Measurements from ENCODE around the gene RYR2. TPM values are rescaled to one million over a fixed set of nuclear protein-coding genes. Genes with fewer than 3 reads are reported as not detected.
A peak's percentile ranks its signal among the peaks of the same experiment; 100 is the strongest.

Gene RYR2
- total RNA-seq, 2 donors from 2014 or later, result 0.05 to 0.39 TPM

DNA sequence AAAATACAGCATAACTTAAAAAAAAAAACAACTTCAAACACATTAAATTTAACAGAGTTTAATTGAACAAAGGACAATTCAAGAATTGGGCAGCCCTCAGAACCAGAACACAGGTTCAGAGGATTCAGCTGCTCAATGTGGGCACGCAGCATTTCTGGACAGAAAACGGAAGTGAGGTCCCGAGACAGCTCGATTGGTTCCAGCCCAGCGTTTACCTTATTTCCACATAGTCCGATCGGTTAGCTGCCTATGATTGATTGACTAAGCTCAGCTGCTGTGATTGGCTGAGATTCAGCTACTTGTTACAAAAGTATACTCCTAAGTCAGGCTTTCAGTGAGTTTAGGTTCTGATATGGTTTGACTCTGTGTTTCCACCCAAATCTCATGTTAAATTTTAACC lies 815.5 kb downstream of the RYR2 start:
- Mint-ChIP-seq H3K27me3 (no peaks in the 10 kb centered on the region), H3K27ac (no peak overlapping the region), H3K36me3 (ENCODE audit: low read depth) (peaks cover 2% of the 10 kb centered on the region), H3K4me1 (no peaks in the 10 kb centered on the region), H3K4me3 (no peak overlapping the region)
- no peak for DNase-seq
- ATAC-seq, result no peak
- no peaks in the 10 kb centered on the region for H3K9me3 ChIP-seq (ENCODE audit: control insufficient read depth, low read length, poor library complexity, severe bottlenecking)

GRCh38 chr1:237858992-237859391 lies 817.0 kb downstream of the RYR2 start:
- Mint-ChIP-seq H3K4me1 (peaks cover 2% of the 10 kb centered on the region), H3K36me3 (ENCODE audit: low read depth) (peaks cover 2% of the 10 kb centered on the region), H3K27me3 (no peaks in the 10 kb centered on the region), H3K4me3 (no peak overlapping the region), H3K27ac (no peak overlapping the region)
- no peak for DNase-seq
- no peak for ATAC-seq
- H3K9me3 ChIP-seq (ENCODE audit: control insufficient read depth, low read length, poor library complexity, severe bottlenecking), result no peaks in the 10 kb centered on the region

GRCh38 chr1:237861944-237862343 lies 820.0 kb downstream of the RYR2 start:
- ATAC-seq (no peak), DNase-seq (no peak)
- peaks cover 3% of the 10 kb centered on the region for H3K36me3 Mint-ChIP-seq (ENCODE audit: low read depth)
- no peak overlapping the region for H3K27ac Mint-ChIP-seq
- H3K4me1 Mint-ChIP-seq, result peaks cover 4% of the 10 kb centered on the region
- H3K27me3 Mint-ChIP-seq, result peaks cover 14% of the 10 kb centered on the region
- no peak overlapping the region for H3K4me3 Mint-ChIP-seq
- H3K9me3 ChIP-seq (ENCODE audit: control insufficient read depth, low read length, poor library complexity, severe bottlenecking), result no peaks in the 10 kb centered on the region

- DNase-seq, result no peak
- Mint-ChIP-seq H3K36me3 (ENCODE audit: low read depth) (peaks cover 3% of the 10 kb centered on the region), H3K4me3 (no peak overlapping the region), H3K27ac (no peak overlapping the region), H3K4me1 (peaks cover 4% of the 10 kb centered on the region), H3K27me3 (peaks cover 14% of the 10 kb centered on the region)
- no peaks in the 10 kb centered on the region for H3K9me3 ChIP-seq (ENCODE audit: control insufficient read depth, low read length, poor library complexity, severe bottlenecking)
- ATAC-seq, result no peak
Observed at GRCh38 chr1:237863234-237863633, 821.2 kb downstream of the RYR2 start.

DNA sequence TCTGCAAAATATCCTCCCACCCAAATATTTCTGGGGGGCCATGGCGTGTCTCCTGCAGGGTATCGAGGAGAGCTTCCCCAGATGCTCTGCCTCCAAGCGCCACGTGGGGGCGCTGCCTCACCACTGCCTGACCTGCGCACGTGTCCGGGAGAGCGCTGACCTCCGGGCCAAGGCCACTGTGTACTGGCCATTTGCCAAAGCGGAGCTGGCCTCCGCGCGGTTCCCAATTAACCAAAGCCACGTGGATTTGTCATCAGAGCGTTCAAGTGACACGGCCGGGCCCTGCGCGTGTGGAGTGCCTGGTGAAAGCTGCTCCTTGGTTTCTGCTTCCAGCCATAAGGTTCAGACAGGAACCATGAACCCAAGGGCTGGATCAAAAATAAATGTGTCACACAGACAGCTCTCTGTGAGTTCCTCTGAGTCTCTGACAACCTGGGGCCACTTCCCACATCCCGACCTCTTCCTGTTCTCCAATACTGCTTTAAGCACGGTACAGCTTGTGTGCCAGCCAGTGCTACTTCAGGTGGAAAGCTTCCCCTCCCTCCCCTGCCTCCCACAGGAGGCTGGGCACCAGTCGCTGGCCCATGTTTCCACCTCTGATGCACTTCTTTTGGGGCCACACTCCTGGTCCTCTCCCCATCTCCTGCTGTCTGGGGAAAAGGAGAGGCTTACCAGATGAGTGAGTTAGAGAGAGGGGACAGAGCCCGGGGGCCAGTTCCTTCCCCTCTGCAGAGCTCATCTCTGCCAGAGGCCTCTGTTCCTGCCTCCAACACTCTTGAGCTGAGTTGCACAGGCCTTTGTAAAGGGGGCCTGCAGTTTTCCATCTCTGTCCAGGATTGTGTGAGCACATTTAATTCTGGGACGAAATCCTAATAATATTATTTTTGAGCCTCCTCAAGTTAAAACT lies 822.6 kb downstream of the RYR2 start:
- peak in 1 of 3 donors; percentile 4 for DNase-seq

DNA sequence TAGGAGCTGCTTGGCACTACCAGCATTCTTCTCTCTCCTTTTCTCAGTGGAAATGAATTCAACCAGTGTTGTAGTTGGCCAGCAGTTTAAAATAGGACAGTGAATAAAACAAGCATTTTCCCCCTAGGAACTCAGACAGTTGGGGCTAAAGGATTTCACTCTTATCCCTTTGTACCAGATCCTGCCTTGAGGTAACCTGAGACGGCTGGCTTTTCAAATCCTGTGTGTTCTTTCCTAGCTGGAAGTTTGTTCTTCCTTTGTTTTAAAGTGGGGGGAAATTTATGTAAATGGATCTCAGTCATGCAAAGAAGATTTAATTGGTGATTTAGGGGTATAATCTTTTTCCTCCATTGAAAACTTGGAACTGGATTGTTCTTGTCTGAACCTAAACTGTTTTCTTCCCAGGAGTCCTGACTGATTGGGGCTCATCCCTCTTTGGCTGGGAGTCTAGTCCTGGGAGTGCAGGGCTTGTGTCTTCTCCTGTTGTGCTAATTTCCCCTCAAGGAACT lies 825.5 kb downstream of the RYR2 start:
- DNase-seq (no peak), ATAC-seq (no peak)
- no peak overlapping the region for H3K4me3 Mint-ChIP-seq
- no peak overlapping the region for H3K27ac Mint-ChIP-seq
- H3K27me3 Mint-ChIP-seq, result peaks cover 30% of the 10 kb centered on the region
- H3K36me3 Mint-ChIP-seq (ENCODE audit: low read depth), result peaks cover 2% of the 10 kb centered on the region
- H3K9me3 ChIP-seq (ENCODE audit: control insufficient read depth, low read length, poor library complexity, severe bottlenecking), result no peaks in the 10 kb centered on the region
- H3K4me1 Mint-ChIP-seq, result peaks cover 4% of the 10 kb centered on the region

More for the DNA sequence above, 822.6 kb downstream of the RYR2 start:
- peaks cover 4% of the 10 kb centered on the region for H3K4me1 Mint-ChIP-seq
- H3K4me3 Mint-ChIP-seq, result no peak overlapping the region
- H3K27me3 Mint-ChIP-seq, result peaks cover 14% of the 10 kb centered on the region
- peak; percentile 45 for ATAC-seq
- no peak overlapping the region for H3K27ac Mint-ChIP-seq
- H3K9me3 ChIP-seq (ENCODE audit: control insufficient read depth, low read length, poor library complexity, severe bottlenecking), result no peaks in the 10 kb centered on the region
- H3K36me3 Mint-ChIP-seq (ENCODE audit: low read depth), result peaks cover 3% of the 10 kb centered on the region

- Mint-ChIP-seq H3K4me1 (peaks cover 2% of the 10 kb centered on the region), H3K27me3 (peaks cover 30% of the 10 kb centered on the region), H3K4me3 (no peak overlapping the region), H3K27ac (no peak overlapping the region), H3K36me3 (ENCODE audit: low read depth) (peaks cover 2% of the 10 kb centered on the region)
- ATAC-seq, result no peak
- DNase-seq, result no peak
- H3K9me3 ChIP-seq (ENCODE audit: control insufficient read depth, low read length, poor library complexity, severe bottlenecking), result no peaks in the 10 kb centered on the region
Observed at GRCh38 chr1:237868817-237869600, 827.0 kb downstream of the RYR2 start.

DNA sequence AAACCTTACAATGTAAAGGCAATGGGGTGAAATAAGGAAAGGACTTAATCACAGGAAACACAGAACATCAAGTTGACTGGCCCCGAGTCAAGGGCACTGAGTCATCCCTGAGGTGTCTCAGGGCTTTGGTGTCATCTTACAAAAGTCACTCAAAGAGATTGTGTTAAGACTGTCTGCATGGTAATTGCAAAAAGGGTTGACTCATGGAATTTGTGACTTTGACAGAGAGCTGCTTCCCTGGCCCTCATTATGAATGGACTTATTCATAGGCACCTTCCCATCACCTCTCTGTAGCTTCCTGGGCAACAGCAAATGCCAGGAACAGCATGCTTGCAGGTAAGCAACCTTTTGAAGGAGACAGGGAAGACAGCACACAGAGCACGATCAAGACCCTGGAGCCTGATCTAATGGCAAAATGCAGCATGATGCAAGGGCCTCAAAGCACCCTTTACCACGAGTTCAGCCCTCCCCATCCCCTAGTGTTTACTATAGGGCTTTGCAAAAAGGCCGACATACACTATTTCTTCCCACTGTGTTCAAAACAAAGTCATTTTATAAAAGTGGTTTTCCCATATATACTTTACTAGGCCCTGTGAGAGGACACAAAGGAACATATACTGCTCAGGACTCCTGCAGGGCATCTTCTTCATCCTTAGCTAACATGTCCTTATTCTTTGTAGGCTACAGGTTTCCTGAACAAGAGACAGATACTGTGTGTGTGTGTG lies 831.7 kb downstream of the RYR2 start:
- Mint-ChIP-seq H3K36me3 (ENCODE audit: low read depth) (no peaks in the 10 kb centered on the region), H3K4me1 (no peaks in the 10 kb centered on the region), H3K27me3 (peaks cover 16% of the 10 kb centered on the region), H3K27ac (no peak overlapping the region), H3K4me3 (no peak overlapping the region)
- ATAC-seq (no peak), DNase-seq (no peak)
- no peaks in the 10 kb centered on the region for H3K9me3 ChIP-seq (ENCODE audit: control insufficient read depth, low read length, poor library complexity, severe bottlenecking)

- H3K9me3 ChIP-seq (ENCODE audit: control insufficient read depth, low read length, poor library complexity, severe bottlenecking), result no peaks in the 10 kb centered on the region
- DNase-seq, result no peak
- Mint-ChIP-seq H3K4me3 (no peak overlapping the region), H3K27ac (no peak overlapping the region), H3K36me3 (ENCODE audit: low read depth) (no peaks in the 10 kb centered on the region), H3K27me3 (peaks cover 15% of the 10 kb centered on the region), H3K4me1 (no peaks in the 10 kb centered on the region)
- ATAC-seq, result no peak
Observed at GRCh38 chr1:237875291-237875690, 833.3 kb downstream of the RYR2 start.

- no peaks in the 10 kb centered on the region for H3K36me3 Mint-ChIP-seq (ENCODE audit: low read depth)
- no peaks in the 10 kb centered on the region for H3K9me3 ChIP-seq (ENCODE audit: control insufficient read depth, low read length, poor library complexity, severe bottlenecking)
- H3K4me3 Mint-ChIP-seq, result no peak overlapping the region
- no peak overlapping the region for H3K27ac Mint-ChIP-seq
- ATAC-seq (no peak), DNase-seq (no peak)
- H3K4me1 Mint-ChIP-seq, result no peaks in the 10 kb centered on the region
- H3K27me3 Mint-ChIP-seq, result no peaks in the 10 kb centered on the region
Observed at GRCh38 chr1:237877631-237878030, 835.6 kb downstream of the RYR2 start.

GRCh38 chr1:237878406-237878805 lies 836.4 kb downstream of the RYR2 start:
- H3K4me3 Mint-ChIP-seq, result no peak overlapping the region
- H3K27ac Mint-ChIP-seq, result no peak overlapping the region
- ATAC-seq (no peak), DNase-seq (no peak)
- H3K27me3 Mint-ChIP-seq, result no peaks in the 10 kb centered on the region
- H3K4me1 Mint-ChIP-seq, result no peaks in the 10 kb centered on the region
- H3K36me3 Mint-ChIP-seq (ENCODE audit: low read depth), result no peaks in the 10 kb centered on the region
- H3K9me3 ChIP-seq (ENCODE audit: control insufficient read depth, low read length, poor library complexity, severe bottlenecking), result no peaks in the 10 kb centered on the region

DNA sequence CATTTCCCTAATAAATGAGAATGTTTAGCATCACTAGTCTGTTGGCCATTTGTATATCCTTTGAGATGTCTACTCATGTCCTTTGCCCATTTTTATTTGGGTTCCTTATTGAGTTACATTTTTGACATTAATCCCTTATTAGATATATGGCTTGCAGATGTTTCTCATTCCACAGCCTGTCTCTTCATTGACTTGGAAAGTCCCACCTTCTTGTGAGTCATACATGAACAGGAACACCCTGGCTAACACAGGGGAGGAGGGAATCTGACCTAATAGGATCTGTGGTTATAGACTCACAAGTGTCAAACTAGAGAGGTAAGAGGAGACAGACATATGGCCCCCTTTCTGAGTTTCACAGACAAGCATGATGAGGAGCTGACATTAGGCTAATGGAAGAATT lies 837.2 kb downstream of the RYR2 start:
- no peaks in the 10 kb centered on the region for H3K4me1 Mint-ChIP-seq
- no peak overlapping the region for H3K4me3 Mint-ChIP-seq
- H3K27me3 Mint-ChIP-seq, result no peaks in the 10 kb centered on the region
- ATAC-seq (no peak), DNase-seq (no peak)
- H3K27ac Mint-ChIP-seq, result no peak overlapping the region
- no peaks in the 10 kb centered on the region for H3K36me3 Mint-ChIP-seq (ENCODE audit: low read depth)
- H3K9me3 ChIP-seq (ENCODE audit: control insufficient read depth, low read length, poor library complexity, severe bottlenecking), result no peaks in the 10 kb centered on the region

Data from T-helper 17 cell (primary cell).